NCI-H2196 (cell line): ENCODE measurements around the gene TMEM106B.
"Not testable (repeated sequence)": the region's sequence is repeated elsewhere in the genome, so short reads cannot be mapped to it uniquely, and the experiment has no call there.

Experiments
- DNase-seq: peaks from one replicate; lab custom pipeline; 2025; ENCODE audit not compliant: unreplicated experiment; lab: John Stamatoyannopoulos, UW

Gene TMEM106B

GRCh38 chr7:12211054-12211710 lies at the start of gene TMEM106B:
TMEM106B (plus strand) TSS chr7:12211294; CDS start chr7:12214811, 3,517 bp downstream.
- peak; percentile 98 for DNase-seq

- DNase-seq, result no peak
These were observed 48.5 kb upstream of the TMEM106B start for GRCh38 chr7:12162415-12163113.

GRCh38 chr7:12168065-12168464 lies 43.0 kb upstream of the TMEM106B start:
- not testable (repeated sequence) for DNase-seq

- DNase-seq, result not testable (repeated sequence)
These were observed 40.9 kb upstream of the TMEM106B start for GRCh38 chr7:12169981-12170820.

GRCh38 chr7:12173671-12174070 lies 37.4 kb upstream of the TMEM106B start:
- DNase-seq, result no peak

- DNase-seq, result no peak
These were observed 36.2 kb upstream of the TMEM106B start for GRCh38 chr7:12174931-12175330.

- DNase-seq, result no peak
These were observed 32.8 kb upstream of the TMEM106B start for GRCh38 chr7:12178317-12178716.

- DNase-seq, result no peak
These were observed 16.7 kb upstream of the TMEM106B start for GRCh38 chr7:12194426-12194825.

GRCh38 chr7:12196386-12196785 lies 14.7 kb upstream of the TMEM106B start:
- no peak for DNase-seq

GRCh38 chr7:12199363-12199762 lies 11.7 kb upstream of the TMEM106B start:
- DNase-seq, result no peak

- no peak for DNase-seq
These were observed 4.0 kb upstream of the TMEM106B start for GRCh38 chr7:12207046-12207445.

- DNase-seq, result no peak
These were observed 1.9 kb upstream of the TMEM106B start for GRCh38 chr7:12209221-12209620.

GRCh38 chr7:12210179-12211053 lies 678 bp upstream of the TMEM106B start:
- DNase-seq, result no peak

GRCh38 chr7:12211711-12212485 lies 804 bp downstream of the TMEM106B start:
- DNase-seq, result peak; percentile 34

GRCh38 chr7:12217311-12217710 lies 6.2 kb downstream of the TMEM106B start:
- DNase-seq, result no peak

GRCh38 chr7:12220389-12221046 lies 9.4 kb downstream of the TMEM106B start:
- no peak for DNase-seq

- no peak for DNase-seq
These were observed 10.3 kb downstream of the TMEM106B start for GRCh38 chr7:12221414-12221813.

- DNase-seq, result no peak
These were observed 11.9 kb downstream of the TMEM106B start for GRCh38 chr7:12222889-12223579.

GRCh38 chr7:12225017-12225416 lies 13.9 kb downstream of the TMEM106B start:
- not testable (repeated sequence) for DNase-seq
